ENCODE data around the gene SLC41A1. TPM values are rescaled to one million over a fixed set of nuclear protein-coding genes. Genes with fewer than 3 reads are reported as not detected.

The SLC41A1 gene
- total RNA-seq, 1 donor from 2014 or later = 17.7 TPM

- peaks cover 0 to 45% of the 10 kb centered on the region in 2 donors for H3K36me3 ChIP-seq
- TF ChIP-seq POLR2AphosphoS5 (IDR thresholded peaks at IDR 0.05; ENCODE audit: insufficient read depth in 1 of 2, low read depth in 1 of 2) = no peak
- no peak for TF ChIP-seq CTCF (IDR thresholded peaks at IDR 0.05)
- no peak for TF ChIP-seq POLR2A (IDR thresholded peaks at IDR 0.05)
- no peak overlapping the region for H3K27ac ChIP-seq
- H3K9me3 ChIP-seq = no peaks in the 10 kb centered on the region
- H3K4me1 ChIP-seq = no peaks in the 10 kb centered on the region
- no peaks in the 10 kb centered on the region for H3K27me3 ChIP-seq
- intact Hi-C loops (cut with DNase I) = loop anchor here (10.0 kb wide), 2 partner anchors 182 to 312 kb away; no protein-coding TSS in a partner anchor
- H3K4me3 ChIP-seq = no peak overlapping the region
- DNase-seq (ENCODE audit: extremely low spot score in 2 of 2) = no peak
Measured at GRCh38 chr1:205792481-205792881, 20.5 kb downstream of the SLC41A1 start.

- Histone ChIP-seq H3K4me1 (no peaks in the 10 kb centered on the region), H3K4me3 (no peak overlapping the region), H3K36me3 (peaks cover 0 to 37% of the 10 kb centered on the region in 2 donors), H3K9me3 (no peaks in the 10 kb centered on the region), H3K27me3 (no peaks in the 10 kb centered on the region), H3K27ac (no peak overlapping the region)
- intact Hi-C loops (cut with DNase I) = loop anchor here (10.0 kb wide), 2 partner anchors 183 to 313 kb away; no protein-coding TSS in a partner anchor
- DNase-seq (ENCODE audit: extremely low spot score in 2 of 2) = no peak
- TF ChIP-seq CTCF (IDR thresholded peaks at IDR 0.05) (peak; percentile 58 to 66 (median 62)), POLR2AphosphoS5 (IDR thresholded peaks at IDR 0.05; ENCODE audit: insufficient read depth in 1 of 2, low read depth in 1 of 2) (no peak)
Measured at GRCh38 chr1:205791568-205792180, 21.3 kb downstream of the SLC41A1 start.

GRCh38 chr1:205787287-205787916, 25.6 kb downstream of the SLC41A1 start:
- no peak for DNase-seq (ENCODE audit: extremely low spot score in 2 of 2)
- no peak overlapping the region for H3K4me3 ChIP-seq
- H3K36me3 ChIP-seq = peaks cover 0 to 12% of the 10 kb centered on the region in 2 donors
- no peaks in the 10 kb centered on the region for H3K9me3 ChIP-seq
- H3K27me3 ChIP-seq = no peaks in the 10 kb centered on the region
- intact Hi-C loops (cut with DNase I) = no loop called here
- no peaks in the 10 kb centered on the region for H3K4me1 ChIP-seq
- TF ChIP-seq CTCF (IDR thresholded peaks at IDR 0.05) (no peak), POLR2AphosphoS5 (IDR thresholded peaks at IDR 0.05; ENCODE audit: insufficient read depth in 1 of 2, low read depth in 1 of 2) (no peak), POLR2A (IDR thresholded peaks at IDR 0.05) (no peak)
- no peak overlapping the region for H3K27ac ChIP-seq

GRCh38 chr1:205786601-205787000, 26.4 kb downstream of the SLC41A1 start:
- peaks cover 0 to 12% of the 10 kb centered on the region in 2 donors for H3K36me3 ChIP-seq
- no peaks in the 10 kb centered on the region for H3K27me3 ChIP-seq
- no peak for DNase-seq (ENCODE audit: extremely low spot score in 2 of 2)
- H3K4me3 ChIP-seq = no peak overlapping the region
- intact Hi-C loops (cut with DNase I) = no loop called here
- no peaks in the 10 kb centered on the region for H3K4me1 ChIP-seq
- no peak overlapping the region for H3K27ac ChIP-seq
- H3K9me3 ChIP-seq = no peaks in the 10 kb centered on the region
- TF ChIP-seq POLR2A (IDR thresholded peaks at IDR 0.05) (no peak), CTCF (IDR thresholded peaks at IDR 0.05) (no peak), POLR2AphosphoS5 (IDR thresholded peaks at IDR 0.05; ENCODE audit: insufficient read depth in 1 of 2, low read depth in 1 of 2) (no peak)

GRCh38 chr1:205785446-205785845, 27.6 kb downstream of the SLC41A1 start:
- no peak overlapping the region for H3K27ac ChIP-seq
- intact Hi-C loops (cut with DNase I) = no loop called here
- H3K4me3 ChIP-seq = no peak overlapping the region
- TF ChIP-seq CTCF (IDR thresholded peaks at IDR 0.05) (no peak), POLR2AphosphoS5 (IDR thresholded peaks at IDR 0.05; ENCODE audit: insufficient read depth in 1 of 2, low read depth in 1 of 2) (no peak), POLR2A (IDR thresholded peaks at IDR 0.05) (no peak)
- no peaks in the 10 kb centered on the region for H3K4me1 ChIP-seq
- H3K27me3 ChIP-seq = no peaks in the 10 kb centered on the region
- peaks cover 0 to 6% of the 10 kb centered on the region in 2 donors for H3K36me3 ChIP-seq
- DNase-seq (ENCODE audit: extremely low spot score in 2 of 2) = no peak
- H3K9me3 ChIP-seq = no peaks in the 10 kb centered on the region

Data from vagina (tissue), 2 donors.